ENCODE measurements around the gene BAD. TPM values are rescaled to one million over a fixed set of nuclear protein-coding genes. Genes with fewer than 3 reads are reported as not detected.
A peak's percentile ranks its signal among the peaks of the same experiment; 100 is the strongest.

Gene BAD
- total and polyA plus RNA-seq, 4 donors = 16.0 to 39.5 (median 30.2) TPM

- TF ChIP-seq HNF4A (conservative IDR thresholded peaks at IDR 0.05) (no peak), YY1 (IDR thresholded peaks at IDR 0.05) (no peak), FOXA2 (IDR thresholded peaks at IDR 0.05) (no peak)
Measured at GRCh38 chr11:64295760-64296159, 11.3 kb upstream of the BAD start (continued).

GRCh38 chr11:64294774-64295173, 10.3 kb upstream of the BAD start:
- Histone ChIP-seq H3K27ac (ENCODE audit: low read depth in 1 of 2, low read length in 2 of 2) (no peak overlapping the region), H3K9ac (ENCODE audit: low read depth in 1 of 2, low read length in 2 of 2) (no peak overlapping the region), H3K27me3 (ENCODE audit: control insufficient read depth in 4 of 4, insufficient read depth in 4 of 4, low read length in 3 of 4) (peaks cover 4 to 28% (median 9%) of the 10 kb centered on the region in 4 donors), H3K9me3 (ENCODE audit: control insufficient read depth in 4 of 4, low read length in 3 of 4) (no peaks in the 10 kb centered on the region), H3K4me1 (ENCODE audit: control insufficient read depth in 4 of 4, insufficient read depth in 4 of 4, low read length in 3 of 4) (peaks cover 8 to 29% (median 13%) of the 10 kb centered on the region in 4 donors), H3K4me3 (ENCODE audit: low read depth in 1 of 3, low read length in 3 of 3) (no peak overlapping the region), H3K36me3 (ENCODE audit: control insufficient read depth in 4 of 4, insufficient read depth in 3 of 4, low read depth in 1 of 4, low read length in 3 of 4) (no peaks in the 10 kb centered on the region)
- no peak for DNase-seq (ENCODE audit: low spot score)
- 69% methylated on average over 3 of the region's 3 CpGs for WGBS
- TF ChIP-seq REST (IDR thresholded peaks at IDR 0.05) = no peak
- no peak for TF ChIP-seq JUND (IDR thresholded peaks at IDR 0.05)
- TF ChIP-seq GABPA (IDR thresholded peaks at IDR 0.05 in 1 of 2, conservative IDR thresholded peaks at IDR 0.05 in 1 of 2) = no peak
- no peak for TF ChIP-seq HNF4G (IDR thresholded peaks at IDR 0.05)
- TF ChIP-seq YY1 (IDR thresholded peaks at IDR 0.05) = no peak
- TF ChIP-seq MAX (IDR thresholded peaks at IDR 0.05) = no peak

- peak overlapping the region in 1 of 3 donors; percentile 32 for H3K4me3 ChIP-seq (ENCODE audit: low read depth in 1 of 3, low read length in 3 of 3)
- peaks cover 2 to 22% (median 6%) of the 10 kb centered on the region in 4 donors for H3K27me3 ChIP-seq (ENCODE audit: control insufficient read depth in 4 of 4, insufficient read depth in 4 of 4, low read length in 3 of 4)
- H3K9ac ChIP-seq (ENCODE audit: low read depth in 1 of 2, low read length in 2 of 2) = no peak overlapping the region
- 31% methylated on average over 42 of the region's 42 CpGs for WGBS
- no peak overlapping the region for H3K27ac ChIP-seq (ENCODE audit: low read depth in 1 of 2, low read length in 2 of 2)
- no peak for DNase-seq (ENCODE audit: low spot score)
- H3K36me3 ChIP-seq (ENCODE audit: control insufficient read depth in 4 of 4, insufficient read depth in 3 of 4, low read depth in 1 of 4, low read length in 3 of 4) = no peaks in the 10 kb centered on the region
- H3K9me3 ChIP-seq (ENCODE audit: control insufficient read depth in 4 of 4, low read length in 3 of 4) = no peaks in the 10 kb centered on the region
- peaks cover 0 to 25% (median 8%) of the 10 kb centered on the region in 4 donors for H3K4me1 ChIP-seq (ENCODE audit: control insufficient read depth in 4 of 4, insufficient read depth in 4 of 4, low read length in 3 of 4)
- TF ChIP-seq SP1 (IDR thresholded peaks at IDR 0.05) (no peak), FOXA2 (IDR thresholded peaks at IDR 0.05) (no peak), HNF4A (conservative IDR thresholded peaks at IDR 0.05) (no peak), REST (IDR thresholded peaks at IDR 0.05) (no peak), EGR1 (IDR thresholded peaks at IDR 0.05; ENCODE audit: low read depth in 2 of 2) (no peak), MAX (IDR thresholded peaks at IDR 0.05) (no peak), CTCF (IDR thresholded peaks at IDR 0.05; ENCODE audit: low read depth, low read length, missing input control) (no peak), YY1 (IDR thresholded peaks at IDR 0.05) (no peak), TAF1 (conservative IDR thresholded peaks at IDR 0.05) (no peak), NR2F2 (IDR thresholded peaks at IDR 0.05) (no peak), RAD21 (IDR thresholded peaks at IDR 0.05) (no peak), RXRA (IDR thresholded peaks at IDR 0.05) (no peak), ZBTB33 (IDR thresholded peaks at IDR 0.05) (no peak), ATF3 (IDR thresholded peaks at IDR 0.05) (no peak), GABPA (IDR thresholded peaks at IDR 0.05 in 1 of 2, conservative IDR thresholded peaks at IDR 0.05 in 1 of 2) (no peak)
Measured at GRCh38 chr11:64292460-64293254, 8.2 kb upstream of the BAD start.
